H1 (cell line): Measurements from ENCODE around the gene MRPS27. TPM values are rescaled to one million over a fixed set of nuclear protein-coding genes. Genes with fewer than 3 reads are reported as not detected.

ENCODE experiments used
- CTCF ChIA-PET: fragments of 300-600 bp; sonication (Branson Sonifier 250); formaldehyde crosslinking; loops from one replicate; lab custom pipeline; 2021; ENCODE audit not compliant: partially characterized antibody; lab: Charles Lee
- POLR2A ChIA-PET: fragments of 300-600 bp; sonication (Branson Sonifier 250); formaldehyde crosslinking; loops from one replicate; lab custom pipeline; 2021; ENCODE audit warnings: inconsistent platforms; ENCODE audit not compliant: partially characterized antibody; lab: Charles Lee
- DNase-seq, 2 experiments: peaks; one replicate each; pipeline versions ENCODE4 v3.0.0 to v3.0.0-alpha.2; 2010 to 2022; ENCODE audit warnings: low spot score in 2 of 2, low read depth in 1 of 2, mixed read lengths in 1 of 2
- FAIRE-seq: peaks from 2 replicates; lab custom pipeline; 2011; peaks lifted over from hg19 to GRCh38; lab: Jason Lieb, UNC
- H2AFZ ChIP-seq: 2 replicates; pipeline ENCODE4 v1.8.1; 2012; ENCODE audit warnings: low read length, inconsistent platforms
- H2AK5ac ChIP-seq: 2 replicates; pipeline ENCODE4 v1.6.1; 2013; ENCODE audit warnings: low read depth, low read length
- H2BK120ac ChIP-seq: replicated peaks from 2 replicates; pipeline ENCODE3; 2013; ENCODE audit warnings: low read depth, low read length, inconsistent platforms
- H2BK12ac ChIP-seq: 2 replicates; pipeline ENCODE4 v1.6.1; 2013; ENCODE audit warnings: low read depth, low read length
- H2BK15ac ChIP-seq: 2 replicates; pipeline ENCODE4 v1.6.1; 2013; ENCODE audit warnings: low read length
- H2BK20ac ChIP-seq: 2 replicates; pipeline ENCODE4 v1.6.1; 2013; ENCODE audit warnings: low read length
- H2BK5ac ChIP-seq: 2 replicates; pipeline ENCODE4 v1.6.1; 2013; ENCODE audit warnings: low read depth, low read length
- H3K14ac ChIP-seq: 2 replicates; pipeline ENCODE4 v1.6.1; 2013; ENCODE audit warnings: inconsistent platforms; ENCODE audit not compliant: insufficient read length
- H3K18ac ChIP-seq: 2 replicates; pipeline ENCODE4 v1.6.1; 2013; ENCODE audit warnings: low read length; ENCODE audit errors: extremely low read depth
- H3K23ac ChIP-seq: 2 replicates; pipeline ENCODE4 v1.6.1; 2013; ENCODE audit warnings: inconsistent platforms; ENCODE audit not compliant: insufficient read length
- H3K23me2 ChIP-seq: 2 replicates; pipeline ENCODE4 v1.6.1; 2013; ENCODE audit warnings: low read depth, low read length
- H3K27ac ChIP-seq: 2 replicates; pipeline ENCODE4 v1.6.1; 2011; ENCODE audit warnings: low read depth, low read length, inconsistent platforms
- H3K27me3 ChIP-seq, 4 experiments: replicated peaks in 1 of 4; 1 replicate in 1 of 4; 2 replicates in 3 of 4; pipeline versions ENCODE4 v1.6.1 to v1.8.1; 2011 to 2013; ENCODE audit warnings: low read length in 3 of 4, mild to moderate bottlenecking in 3 of 4, inconsistent platforms in 2 of 4, mixed read lengths in 2 of 4, moderate library complexity in 1 of 4; ENCODE audit not compliant: control insufficient read depth in 3 of 4, insufficient read depth in 3 of 4; ENCODE audit errors: extremely low read depth in 1 of 4
- H3K36me3 ChIP-seq, 4 experiments: 2 replicates each; pipeline versions ENCODE4 v1.6.1 to v1.8.1; 2011 to 2013; ENCODE audit warnings: mild to moderate bottlenecking in 4 of 4, low read length in 3 of 4, moderate library complexity in 2 of 4, control low read depth in 1 of 4, inconsistent platforms in 1 of 4; ENCODE audit not compliant: insufficient read depth in 4 of 4, control insufficient read depth in 2 of 4
- H3K4ac ChIP-seq: replicated peaks from 2 replicates; pipeline ENCODE3; 2013; ENCODE audit warnings: low read length, low read depth, mixed read lengths, inconsistent platforms; ENCODE audit not compliant: insufficient read length
- H3K4me1 ChIP-seq, 4 experiments: replicated peaks in 1 of 4; 1 replicate in 1 of 4; 2 replicates in 3 of 4; pipeline versions ENCODE4 v1.6.1 to v1.8.1; 2011 to 2013; ENCODE audit warnings: low read length in 3 of 4, inconsistent platforms in 2 of 4, mixed read lengths in 1 of 4; ENCODE audit not compliant: insufficient read depth in 4 of 4, control insufficient read depth in 3 of 4
- H3K4me2 ChIP-seq, 2 experiments: 2 replicates each; pipeline versions ENCODE4 v1.6.1 to v1.8.1; 2011 to 2013; ENCODE audit warnings: low read depth in 2 of 2, low read length in 2 of 2, control low read depth in 1 of 2, inconsistent platforms in 1 of 2, mild to moderate bottlenecking in 1 of 2; ENCODE audit not compliant: insufficient read depth in 1 of 2
- H3K4me3 ChIP-seq, 4 experiments: fragments of 200-600, 300-600 bp in 1 of 4; sonication (generic), shearing (Covaris generic), sonication (Bioruptor Twin) in 1 of 4; 2 replicates each; pipeline versions ENCODE4 v1.5.1 to v1.8.1; 2011 to 2016; ENCODE audit warnings: low read length in 4 of 4, low read depth in 3 of 4, control low read depth in 2 of 4, inconsistent platforms in 2 of 4, mild to moderate bottlenecking in 2 of 4, mixed read lengths in 1 of 4, moderate library complexity in 1 of 4; ENCODE audit not compliant: insufficient read depth in 2 of 4; ENCODE audit errors: extremely low read depth in 1 of 4
- H3K56ac ChIP-seq: replicated peaks from 2 replicates; pipeline ENCODE3; 2013; ENCODE audit warnings: low read depth, mild to moderate bottlenecking, mixed read lengths, low read length, inconsistent platforms; ENCODE audit not compliant: insufficient read length
- H3K79me1 ChIP-seq: 2 replicates; pipeline ENCODE4 v1.6.1; 2013; ENCODE audit warnings: low read depth, low read length, control low read depth
- H3K79me2 ChIP-seq, 2 experiments: 2 replicates each; pipeline versions ENCODE4 v1.6.1 to v1.8.1; 2012 to 2013; ENCODE audit warnings: low read length in 2 of 2, mild to moderate bottlenecking in 2 of 2, inconsistent platforms in 1 of 2; ENCODE audit not compliant: insufficient read depth in 2 of 2, control insufficient read depth in 1 of 2
- H3K9ac ChIP-seq, 4 experiments: replicated peaks in 1 of 4; 1 replicate in 1 of 4; 2 replicates in 3 of 4; pipeline versions ENCODE4 v1.6.1 to v1.8.1; 2011 to 2013; ENCODE audit warnings: low read depth in 3 of 4, low read length in 3 of 4, control low read depth in 2 of 4, mild to moderate bottlenecking in 2 of 4, moderate library complexity in 2 of 4, inconsistent platforms in 1 of 4; ENCODE audit errors: extremely low read depth in 1 of 4
- H3K9me3 ChIP-seq, 2 experiments: 2 replicates each; pipeline versions ENCODE4 v1.6.1 to v1.8.1; 2012 to 2013; ENCODE audit warnings: mild to moderate bottlenecking in 2 of 2, moderate library complexity in 2 of 2, control low read depth in 1 of 2, inconsistent platforms in 1 of 2, low read depth in 1 of 2, low read length in 1 of 2, mixed read lengths in 1 of 2; ENCODE audit not compliant: insufficient read depth in 2 of 2
- H4K20me1 ChIP-seq, 2 experiments: replicated peaks in 1 of 2; 2 replicates each; pipeline versions ENCODE3 to v1.8.1; 2011 to 2013; ENCODE audit warnings: inconsistent platforms in 2 of 2, low read length in 2 of 2, mild to moderate bottlenecking in 1 of 2; ENCODE audit not compliant: insufficient read depth in 2 of 2, control insufficient read depth in 1 of 2
- H4K5ac ChIP-seq: 2 replicates; pipeline ENCODE4 v1.6.1; 2013; ENCODE audit warnings: low read length, low read depth, mixed read lengths, inconsistent platforms; ENCODE audit not compliant: insufficient read length
- H4K8ac ChIP-seq: 2 replicates; pipeline ENCODE4 v1.8.0; 2013; ENCODE audit warnings: mild to moderate bottlenecking, moderate library complexity, low read length, inconsistent platforms; ENCODE audit not compliant: insufficient read depth; ENCODE audit errors: extremely low read depth
- H4K91ac ChIP-seq: replicated peaks from 2 replicates; pipeline ENCODE3; 2013; ENCODE audit warnings: low read length, mixed read lengths, inconsistent platforms; ENCODE audit not compliant: insufficient read length
- CEBPB ChIP-seq: IDR thresholded peaks from 2 replicates; pipeline ENCODE4 v1.6.1; 2012; ENCODE audit warnings: low read depth, low read length
- CHD2 ChIP-seq: IDR thresholded peaks from 2 replicates; pipeline ENCODE4 v1.6.1; 2012; ENCODE audit warnings: low read length, improper control_type of control experiment
- CREB1 ChIP-seq: IDR thresholded peaks from 2 replicates; pipeline ENCODE4 v1.6.1; 2012; ENCODE audit warnings: inconsistent platforms
- EZH2 ChIP-seq: fragments of 200-600 bp; sonication (generic); IDR thresholded peaks from 2 replicates; pipeline ENCODE4 v1.7.1; 2012; ENCODE audit warnings: low read depth, mild to moderate bottlenecking, moderate library complexity, low read length, inconsistent platforms; ENCODE audit not compliant: severe bottlenecking
- FOSL1 ChIP-seq: IDR thresholded peaks from 2 replicates; pipeline ENCODE4 v1.6.1; 2011; ENCODE audit warnings: mild to moderate bottlenecking, low read depth, low read length, moderate library complexity; ENCODE audit not compliant: insufficient read depth
- GABPA ChIP-seq: IDR thresholded peaks from 2 replicates; pipeline ENCODE4 v1.6.1; 2011; ENCODE audit warnings: mild to moderate bottlenecking, low read length, moderate library complexity, borderline replicate concordance; ENCODE audit not compliant: insufficient read depth
- NANOG ChIP-seq: IDR thresholded peaks from 2 replicates; pipeline ENCODE4 v1.6.1; 2011; ENCODE audit warnings: low read length, low read depth, mild to moderate bottlenecking, inconsistent platforms; ENCODE audit not compliant: insufficient read depth, poor library complexity, severe bottlenecking
- POU5F1 ChIP-seq: IDR thresholded peaks from 2 replicates; pipeline ENCODE4 v1.6.1; 2011; ENCODE audit warnings: low read depth, mild to moderate bottlenecking, low read length, moderate library complexity
- SIN3A ChIP-seq, 2 experiments: IDR thresholded peaks in 1 of 2; conservative IDR thresholded peaks in 1 of 2; 2 replicates each; pipeline ENCODE4 v1.6.1; 2011 to 2012; ENCODE audit warnings: low read length in 2 of 2, improper control_type of control experiment in 1 of 2, low read depth in 1 of 2, mild to moderate bottlenecking in 1 of 2
- SP2 ChIP-seq: IDR thresholded peaks from 2 replicates; pipeline ENCODE4 v1.6.1; 2012; ENCODE audit warnings: mild to moderate bottlenecking, low read length, inconsistent platforms
- SRF ChIP-seq: IDR thresholded peaks from 2 replicates; pipeline ENCODE4 v1.6.1; 2011; ENCODE audit warnings: mild to moderate bottlenecking, low read depth, low read length, moderate library complexity
- SUZ12 ChIP-seq: fragments of 200-600 bp; sonication (generic); IDR thresholded peaks from 2 replicates; pipeline ENCODE4 v1.6.1; 2012; ENCODE audit warnings: mild to moderate bottlenecking, inconsistent platforms, low read length, moderate library complexity, mixed read lengths
- YY1 ChIP-seq: IDR thresholded peaks from 2 replicates; pipeline ENCODE4 v1.6.1; 2011; ENCODE audit warnings: low read depth, mild to moderate bottlenecking, low read length
- WGBS, 2 experiments: shearing (Covaris generic) in 1 of 2; methylation state at CpG; one replicate each; pipeline versions ENCODE4 v1.1.6 to v1.1.7; 2013 to 2015; ENCODE audit warnings: low lambda C conversion rate in 2 of 2, mixed read lengths in 2 of 2, inconsistent platforms in 1 of 2, low coverage in 1 of 2, missing lambda C conversion rate in 1 of 2; ENCODE audit not compliant: insufficient replicate concordance in 2 of 2, insufficient coverage in 1 of 2, insufficient read length in 1 of 2; ENCODE audit errors: extremely low coverage in 1 of 2, missing lambda C conversion rate in 1 of 2; 5-methylcytosine and 5-hydroxymethylcytosine counted together
- polyA plus RNA-seq, 7 experiments: library from polyadenylated mRNA; depleted of rRNA in 3 of 7; stranded (reverse) in 5 of 7; unstranded in 2 of 7; fragments of >200 nt in 5 of 7; fragments of 200-250 nt in 2 of 7; gene quantifications; 1 replicate in 5 of 7; 2 replicates in 1 of 7; 4 replicates in 1 of 7; pipeline versions ENCODE4 v1.2.1 to v1.2.3, GENCODE V29; 2011 to 2013; ENCODE audit warnings: missing spikeins in 2 of 7, mixed read lengths in 2 of 7
- total RNA-seq: library from RNA; stranded (reverse); fragmentation: NEBNext Ultra II Directional; extraction: Animal tissue kit (Norgen Biotek cat#: 25700); gene quantifications from 2 replicates; pipeline ENCODE4 v1.2.1, GENCODE V29; 2021
- TF ChIP-seq, protein P1 (sequence below): IDR thresholded peaks from 2 replicates; pipeline ENCODE4 v1.6.1; 2011; ENCODE audit warnings: low read depth, mild to moderate bottlenecking, low read length; ENCODE audit not compliant: insufficient read depth

The MRPS27 gene
- total and polyA plus RNA-seq, 2 of the 8 experiments (the other 6 are each of a cell fraction or from before 2014, with no cell fraction given) = 93.2 to 102 TPM

DNA sequence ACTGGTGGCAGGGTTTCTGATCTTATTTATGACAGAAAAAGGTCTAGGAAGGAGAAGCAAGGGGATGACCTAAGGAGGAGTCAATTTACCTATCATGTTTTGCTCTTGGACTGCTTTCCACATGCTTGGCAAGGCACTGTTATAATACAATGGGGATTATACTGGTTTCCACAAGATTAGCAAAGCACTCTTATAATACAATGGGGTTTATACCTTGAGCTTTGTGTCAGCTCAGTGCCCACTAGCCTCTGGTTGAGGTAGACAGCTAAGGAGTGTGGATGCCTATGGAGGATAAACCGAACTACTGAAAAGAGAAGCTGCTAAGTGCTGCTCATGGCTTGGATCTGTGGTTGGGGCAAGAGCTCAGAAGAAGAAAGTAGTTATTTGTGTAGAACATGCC is 68.7 kb downstream of the MRPS27 start:
- no peak overlapping the region for H4K91ac ChIP-seq
- no peak overlapping the region for H2AFZ ChIP-seq
- H3K27ac ChIP-seq = no peak overlapping the region
- H2BK20ac ChIP-seq = no peak overlapping the region
- no peak for DNase-seq
- WGBS, 2 experiments = 79% methylated on average over 1 of the region's 1 CpG; no CpG with 5 or more reads in 1 of the 2 experiments
- no peak overlapping the region for H2AK5ac ChIP-seq
- H3K4me1 ChIP-seq = no peaks in the 10 kb centered on the region
- H4K8ac ChIP-seq = no peak overlapping the region
- no peak overlapping the region for H3K9ac ChIP-seq
- H4K20me1 ChIP-seq = peaks cover 0 to 2% of the 10 kb centered on the region in 2 experiments
- H3K14ac ChIP-seq = no peak overlapping the region
- H3K56ac ChIP-seq = no peak overlapping the region
- no peak overlapping the region for H3K4ac ChIP-seq
- no peak overlapping the region for H3K18ac ChIP-seq
- FAIRE-seq = no peak
- H4K5ac ChIP-seq = no peak overlapping the region
- H3K4me2 ChIP-seq = no peak overlapping the region
- no peak overlapping the region for H3K4me3 ChIP-seq
- ChIA-PET POLR2A (no interaction called here), CTCF (interaction anchor here (0.7 to 1.3 kb wide), 4 partner anchors 12 to 95 kb away, joined by 3 to 4 read pairs (median 3); no protein-coding TSS in a partner anchor)
- H3K79me1 ChIP-seq = no peaks in the 10 kb centered on the region
- H2BK15ac ChIP-seq = no peak overlapping the region
- H3K27me3 ChIP-seq = no peaks in the 10 kb centered on the region
- peaks cover 0 to 9% of the 10 kb centered on the region in 2 experiments; a peak in 2 of 4 replicates for H3K79me2 ChIP-seq
- no peak overlapping the region for H2BK5ac ChIP-seq
- H2BK120ac ChIP-seq = no peak overlapping the region
- H3K23ac ChIP-seq = no peak overlapping the region
- H3K9me3 ChIP-seq = no peaks in the 10 kb centered on the region
- no peak overlapping the region for H2BK12ac ChIP-seq
- H3K36me3 ChIP-seq = no peaks in the 10 kb centered on the region; a peak in 2 of 8 replicates
- H3K23me2 ChIP-seq = no peaks in the 10 kb centered on the region
- TF ChIP-seq SRF (no peak), GABPA (no peak), SUZ12 (no peak), YY1 (no peak), SP2 (no peak), CEBPB (no peak), FOSL1 (no peak), SIN3A (conservative IDR thresholded peaks at IDR 0.05 in 1 of 2, IDR thresholded peaks at IDR 0.05 in 1 of 2; ENCODE audit: low read depth in 1 of 2, low read length in 2 of 2) (no peak), CHD2 (no peak), EZH2 (no peak), POU5F1 (no peak), CREB1 (no peak), NANOG (no peak)
- TF ChIP-seq, protein P1, sequence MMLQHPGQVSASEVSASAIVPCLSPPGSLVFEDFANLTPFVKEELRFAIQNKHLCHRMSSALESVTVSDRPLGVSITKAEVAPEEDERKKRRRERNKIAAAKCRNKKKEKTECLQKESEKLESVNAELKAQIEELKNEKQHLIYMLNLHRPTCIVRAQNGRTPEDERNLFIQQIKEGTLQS = no peak
